Neural progenitor cell (in vitro differentiated cells): ENCODE measurements around the gene ENPEP. TPM values are rescaled to one million over a fixed set of nuclear protein-coding genes. Genes with fewer than 3 reads are reported as not detected.

Source experiments
- DNase-seq: peaks from one replicate; pipeline ENCODE4 v3.0.0-alpha.2; 2016; ENCODE audit warnings: low spot score
- H2AFZ ChIP-seq: fragments of 200-600 bp; sonication (generic); replicated peaks from 2 replicates; pipeline ENCODE4 v1.6.1; 2016; ENCODE audit warnings: antibody characterized with exemption
- H3F3A ChIP-seq: fragments of 200-600 bp; sonication (generic); 2 replicates; pipeline ENCODE4 v1.6.1; 2016; ENCODE audit warnings: antibody characterized with exemption, low read depth
- H3K27ac ChIP-seq: fragments of 200-600 bp; sonication (generic); 2 replicates; pipeline ENCODE4 v1.5.1; 2016; ENCODE audit warnings: mild to moderate bottlenecking
- H3K27me3 ChIP-seq: fragments of 200-600 bp; sonication (generic); 2 replicates; pipeline ENCODE4 v1.6.1; 2016; ENCODE audit warnings: mild to moderate bottlenecking, moderate library complexity
- H3K36me3 ChIP-seq: fragments of 200-600 bp; sonication (generic); 2 replicates; pipeline ENCODE4 v1.5.1; 2016
- H3K4me1 ChIP-seq: fragments of 200-600 bp; sonication (generic); 2 replicates; pipeline ENCODE4 v1.6.1; 2016; ENCODE audit warnings: mixed run types
- H3K4me2 ChIP-seq: fragments of 200-600 bp; sonication (generic); 2 replicates; pipeline ENCODE4 v1.6.1; 2016
- H3K4me3 ChIP-seq: fragments of 200-600 bp; sonication (generic); 2 replicates; pipeline ENCODE4 v1.5.1; 2016
- H3K79me2 ChIP-seq: fragments of 200-600 bp; sonication (generic); 2 replicates; pipeline ENCODE4 v1.6.1; 2016; ENCODE audit warnings: low read depth
- H3K9ac ChIP-seq: fragments of 200-600 bp; sonication (generic); 2 replicates; pipeline ENCODE4 v1.6.1; 2016
- H3K9me3 ChIP-seq: fragments of 200-600 bp; sonication (generic); 2 replicates; pipeline ENCODE4 v1.5.1; 2016; ENCODE audit warnings: low read depth
- H4K20me1 ChIP-seq: fragments of 200-600 bp; sonication (generic); 2 replicates; pipeline ENCODE4 v1.6.1; 2016; ENCODE audit warnings: low read depth
- H3K27ac Mint-ChIP-seq: 3 replicates; pipeline ENCODE4 v1.8.0; 2021; ENCODE audit warnings: mixed read lengths
- H3K27me3 Mint-ChIP-seq: 2 replicates; pipeline ENCODE4 v1.8.0; 2022; ENCODE audit warnings: low read depth, mild to moderate bottlenecking, inconsistent platforms, moderate library complexity, mixed read lengths; ENCODE audit not compliant: insufficient read depth
- H3K36me3 Mint-ChIP-seq: 3 replicates; pipeline ENCODE4 v1.8.0; 2021; ENCODE audit warnings: mixed read lengths
- H3K4me1 Mint-ChIP-seq: 3 replicates; pipeline ENCODE4 v1.8.0; 2021; ENCODE audit warnings: mixed read lengths
- H3K4me3 Mint-ChIP-seq: 3 replicates; pipeline ENCODE4 v1.8.0; 2021; ENCODE audit warnings: mild to moderate bottlenecking, moderate library complexity, mixed read lengths
- H3K9me3 Mint-ChIP-seq: 3 replicates; pipeline ENCODE4 v1.8.0; 2020; ENCODE audit warnings: mixed read lengths
- EZH2 ChIP-seq: fragments of 200-600 bp; sonication (generic); IDR thresholded peaks from 2 replicates; pipeline ENCODE4 v1.6.1; 2017; ENCODE audit warnings: antibody characterized with exemption, mild to moderate bottlenecking, moderate library complexity
- EZH2phosphoT487 ChIP-seq: fragments of 200-600 bp; sonication (generic); IDR thresholded peaks from 2 replicates; pipeline ENCODE4 v1.6.1; 2017; ENCODE audit warnings: antibody characterized with exemption
- total RNA-seq: library from RNA; depleted of rRNA; stranded (reverse); fragments of >200 nt; gene quantifications from 2 replicates; pipeline ENCODE4 v1.2.3, GENCODE V29; 2015; ENCODE audit warnings: low replicate concordance
- TF ChIP-seq, protein P1 (sequence below): fragments of 200-600 bp; sonication (generic); IDR thresholded peaks from 2 replicates; pipeline ENCODE4 v1.5.1; 2017; ENCODE audit warnings: antibody characterized with exemption, mild to moderate bottlenecking

ENPEP gene
- total RNA-seq, 1 donor from 2014 or later = 1.5 TPM

DNA sequence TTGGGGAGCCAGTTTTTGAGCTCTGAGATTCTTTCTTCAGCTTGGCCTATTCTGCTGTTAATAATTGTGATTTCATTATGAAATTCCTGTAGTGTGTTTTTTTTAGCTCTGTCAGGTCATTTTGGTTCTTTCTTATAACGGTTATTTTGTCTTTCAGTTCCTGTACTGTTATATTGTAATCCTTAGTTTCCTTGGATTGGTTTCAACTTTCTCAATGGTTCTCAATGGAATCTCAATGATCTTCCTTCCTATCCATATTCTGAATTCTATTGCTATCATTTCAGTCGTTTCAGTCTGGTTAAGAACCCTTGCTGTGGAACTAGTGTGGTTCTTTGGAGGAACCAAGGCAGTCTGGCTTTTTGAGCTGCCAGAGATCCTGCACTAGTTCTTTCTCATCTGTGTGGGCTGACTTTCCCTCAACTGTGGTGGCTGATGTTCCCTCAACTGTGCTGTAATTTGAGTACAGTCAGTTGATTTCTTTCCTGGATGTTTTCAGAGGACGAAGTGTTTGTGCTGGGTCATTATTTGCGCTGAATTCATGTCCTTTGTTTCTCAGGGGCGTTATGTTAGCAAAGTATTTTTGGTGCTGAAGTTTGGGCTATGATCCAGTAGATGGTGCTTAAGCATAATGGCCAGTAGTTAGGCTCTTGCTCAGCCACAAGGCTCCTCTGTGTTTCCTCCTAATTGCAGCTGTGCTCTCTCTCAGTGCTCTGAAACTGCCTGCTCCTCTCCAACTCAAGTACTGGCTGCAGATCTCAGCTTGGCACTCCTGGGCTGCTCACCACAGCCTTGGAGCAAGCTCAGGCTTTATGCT is 27.5 kb downstream of the ENPEP start:
- TF ChIP-seq EZH2 (no peak), EZH2phosphoT487 (no peak)
- TF ChIP-seq, protein P1, sequence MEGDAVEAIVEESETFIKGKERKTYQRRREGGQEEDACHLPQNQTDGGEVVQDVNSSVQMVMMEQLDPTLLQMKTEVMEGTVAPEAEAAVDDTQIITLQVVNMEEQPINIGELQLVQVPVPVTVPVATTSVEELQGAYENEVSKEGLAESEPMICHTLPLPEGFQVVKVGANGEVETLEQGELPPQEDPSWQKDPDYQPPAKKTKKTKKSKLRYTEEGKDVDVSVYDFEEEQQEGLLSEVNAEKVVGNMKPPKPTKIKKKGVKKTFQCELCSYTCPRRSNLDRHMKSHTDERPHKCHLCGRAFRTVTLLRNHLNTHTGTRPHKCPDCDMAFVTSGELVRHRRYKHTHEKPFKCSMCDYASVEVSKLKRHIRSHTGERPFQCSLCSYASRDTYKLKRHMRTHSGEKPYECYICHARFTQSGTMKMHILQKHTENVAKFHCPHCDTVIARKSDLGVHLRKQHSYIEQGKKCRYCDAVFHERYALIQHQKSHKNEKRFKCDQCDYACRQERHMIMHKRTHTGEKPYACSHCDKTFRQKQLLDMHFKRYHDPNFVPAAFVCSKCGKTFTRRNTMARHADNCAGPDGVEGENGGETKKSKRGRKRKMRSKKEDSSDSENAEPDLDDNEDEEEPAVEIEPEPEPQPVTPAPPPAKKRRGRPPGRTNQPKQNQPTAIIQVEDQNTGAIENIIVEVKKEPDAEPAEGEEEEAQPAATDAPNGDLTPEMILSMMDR = no peak
- Mint-ChIP-seq H3K4me1 (peaks cover 7% of the 10 kb centered on the region), H3K36me3 (no peaks in the 10 kb centered on the region), H3K9me3 (peaks cover 12% of the 10 kb centered on the region), H3K27ac (no peak overlapping the region), H3K27me3 (no peaks in the 10 kb centered on the region), H3K4me3 (no peak overlapping the region)
- H3K4me1 ChIP-seq = no peaks in the 10 kb centered on the region
- H3K27me3 ChIP-seq = no peaks in the 10 kb centered on the region
- H3K27ac ChIP-seq = no peak overlapping the region
- no peaks in the 10 kb centered on the region for H3K36me3 ChIP-seq
- no peaks in the 10 kb centered on the region for H3F3A ChIP-seq
- no peaks in the 10 kb centered on the region for H3K9me3 ChIP-seq
- no peak overlapping the region for H3K4me2 ChIP-seq
- DNase-seq = no peak
- no peak overlapping the region for H3K9ac ChIP-seq
- H3K4me3 ChIP-seq = no peak overlapping the region
- H2AFZ ChIP-seq = peak overlapping the region; percentile 4
- H3K79me2 ChIP-seq = no peaks in the 10 kb centered on the region
- no peaks in the 10 kb centered on the region for H4K20me1 ChIP-seq

DNA sequence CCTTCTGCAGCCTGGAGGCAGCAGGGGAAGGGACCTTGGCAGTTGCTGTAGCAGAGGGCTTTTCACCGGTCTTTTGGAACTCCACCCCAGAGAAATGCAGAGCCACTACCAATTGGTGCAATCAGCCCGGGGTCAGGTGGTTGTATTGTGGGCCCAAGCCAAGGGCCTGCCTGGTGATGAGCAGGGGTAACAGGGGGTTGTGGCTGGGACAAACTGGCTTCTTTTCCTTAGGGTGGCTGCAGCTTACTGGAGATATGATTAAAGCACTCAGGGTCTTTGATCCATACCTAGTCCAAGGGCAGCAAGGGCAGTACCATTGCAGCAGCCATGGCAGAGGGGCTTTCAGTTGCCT is 28.1 kb downstream of the ENPEP start:
- TF ChIP-seq EZH2phosphoT487 (no peak), EZH2 (no peak)
- TF ChIP-seq, protein P1 = no peak
- no peaks in the 10 kb centered on the region for H3K27me3 ChIP-seq
- H3K4me1 Mint-ChIP-seq = peaks cover 7% of the 10 kb centered on the region

DNA sequence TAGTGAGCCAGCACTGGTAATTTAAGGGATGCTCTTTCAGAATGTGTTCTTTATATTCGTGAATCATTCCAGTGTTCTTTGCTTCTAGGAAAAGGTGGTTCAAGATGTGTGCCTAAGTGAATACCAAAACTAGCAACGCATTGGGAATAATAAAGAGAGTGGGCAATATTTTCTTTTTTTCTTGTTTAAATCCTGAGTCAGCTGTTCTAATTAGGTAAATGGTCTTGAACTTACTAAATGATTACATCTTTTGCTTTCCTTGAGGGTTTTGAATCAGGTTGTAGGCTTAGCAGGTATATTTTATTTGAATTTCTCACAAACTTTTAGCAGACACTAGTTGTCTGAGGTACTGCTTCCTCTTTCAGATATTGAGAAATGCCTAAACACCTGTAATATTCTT is 29.5 kb downstream of the ENPEP start:
- H3K4me3 Mint-ChIP-seq = no peak overlapping the region
- H4K20me1 ChIP-seq = no peaks in the 10 kb centered on the region
- DNase-seq = no peak
- no peaks in the 10 kb centered on the region for H3F3A ChIP-seq
- H3K9me3 Mint-ChIP-seq = peaks cover 12% of the 10 kb centered on the region
- TF ChIP-seq EZH2 (no peak), EZH2phosphoT487 (no peak)
- TF ChIP-seq, protein P1 = no peak
- H3K36me3 Mint-ChIP-seq = no peaks in the 10 kb centered on the region
- H3K36me3 ChIP-seq = no peaks in the 10 kb centered on the region
- H3K27ac Mint-ChIP-seq = no peak overlapping the region
- no peak overlapping the region for H3K4me2 ChIP-seq
- H3K4me1 Mint-ChIP-seq = peaks cover 7% of the 10 kb centered on the region
- H3K79me2 ChIP-seq = no peaks in the 10 kb centered on the region
- no peak overlapping the region for H3K27ac ChIP-seq
- no peaks in the 10 kb centered on the region for H3K4me1 ChIP-seq
- no peaks in the 10 kb centered on the region for H3K27me3 Mint-ChIP-seq
- no peak overlapping the region for H3K4me3 ChIP-seq
- H3K27me3 ChIP-seq = no peaks in the 10 kb centered on the region
- H3K9ac ChIP-seq = no peak overlapping the region
- H3K9me3 ChIP-seq = no peaks in the 10 kb centered on the region
- no peak overlapping the region for H2AFZ ChIP-seq

More for the DNA sequence above, 28.1 kb downstream of the ENPEP start:
- no peaks in the 10 kb centered on the region for H3K79me2 ChIP-seq
- H3K9ac ChIP-seq = no peak overlapping the region
- no peaks in the 10 kb centered on the region for H4K20me1 ChIP-seq
- Mint-ChIP-seq H3K27ac (no peak overlapping the region), H3K4me3 (no peak overlapping the region), H3K36me3 (no peaks in the 10 kb centered on the region), H3K27me3 (no peaks in the 10 kb centered on the region), H3K9me3 (peaks cover 12% of the 10 kb centered on the region)
- H3F3A ChIP-seq = no peaks in the 10 kb centered on the region
- no peak for DNase-seq
- no peak overlapping the region for H3K4me3 ChIP-seq
- H3K4me1 ChIP-seq = no peaks in the 10 kb centered on the region
- no peak overlapping the region for H3K4me2 ChIP-seq
- no peak overlapping the region for H3K27ac ChIP-seq
- H3K36me3 ChIP-seq = no peaks in the 10 kb centered on the region
- no peak overlapping the region for H2AFZ ChIP-seq
- H3K9me3 ChIP-seq = no peaks in the 10 kb centered on the region
